IMR-90 (cell line): ENCODE measurements around the gene DDX46. TPM values are rescaled to one million over a fixed set of nuclear protein-coding genes. Genes with fewer than 3 reads are reported as not detected.
"Not testable (repeated sequence)": the region's sequence is repeated elsewhere in the genome, so short reads cannot be mapped to it uniquely, and the experiment has no call there.

ENCODE experiments used
- ATAC-seq: fragments of 200-7000 bp; cut with Tn5 transposase; 2 replicates; pipeline ENCODE4 v1.9.1; 2020; ENCODE audit warnings: low read depth, mild to moderate bottlenecking, moderate library complexity
- BruUV-seq: library from RNA; stranded (reverse); fragments of 400-500 nt; replicated peaks from 2 replicates; lab custom pipeline; 2021; lab: Mats Ljungman, UMichigan
- CTCF ChIA-PET: fragments of 300-600 bp; formaldehyde crosslinking; extraction: SDS; loops from one replicate; lab custom pipeline; 2021; ENCODE audit warnings: antibody characterized with exemption; lab: Yijun Ruan, JAX
- POLR2A ChIA-PET: fragments of 300-600 bp; sonication (Branson Sonifier 250); formaldehyde crosslinking; loops from one replicate; lab custom pipeline; 2022; ENCODE audit warnings: antibody characterized with exemption; ENCODE audit not compliant: unreplicated experiment; lab: Charles Lee
- DNase-seq: peaks from one replicate; pipeline ENCODE4 v3.0.0; 2013
- H2AFZ ChIP-seq: replicated peaks from 2 replicates; pipeline ENCODE3; 2013; ENCODE audit warnings: low read length, mild to moderate bottlenecking; ENCODE audit not compliant: poor library complexity
- H2AK5ac ChIP-seq: 2 replicates; pipeline ENCODE4 v1.6.1; 2013; ENCODE audit warnings: low read depth, low read length, inconsistent platforms
- H2AK9ac ChIP-seq: replicated peaks from 2 replicates; pipeline ENCODE3; 2013; ENCODE audit warnings: mild to moderate bottlenecking, low read depth, low read length, moderate library complexity; ENCODE audit not compliant: poor library complexity
- H2BK120ac ChIP-seq: 2 replicates; pipeline ENCODE4 v1.6.1; 2013; ENCODE audit warnings: low read depth, low read length, inconsistent platforms
- H2BK15ac ChIP-seq: 3 replicates; pipeline ENCODE4 v1.6.1; 2013; ENCODE audit warnings: low read depth, low read length, inconsistent platforms
- H2BK20ac ChIP-seq: 2 replicates; pipeline ENCODE4 v1.6.1; 2013; ENCODE audit warnings: low read depth, mild to moderate bottlenecking, inconsistent platforms, low read length, moderate library complexity
- H2BK5ac ChIP-seq: 2 replicates; pipeline ENCODE4 v1.6.1; 2013; ENCODE audit warnings: mild to moderate bottlenecking, low read depth, low read length, inconsistent platforms; ENCODE audit not compliant: poor library complexity, severe bottlenecking
- H3K14ac ChIP-seq: replicated peaks from 2 replicates; pipeline ENCODE4 v1.6.1; 2013; ENCODE audit warnings: low read depth, low read length, inconsistent platforms
- H3K18ac ChIP-seq: 2 replicates; pipeline ENCODE4 v1.6.1; 2013; ENCODE audit warnings: low read depth, low read length, control low read depth
- H3K23ac ChIP-seq: 2 replicates; pipeline ENCODE4 v1.6.1; 2013; ENCODE audit warnings: low read depth, low read length, inconsistent platforms
- H3K27ac ChIP-seq: 2 replicates; pipeline ENCODE4 v1.5.1; 2013; ENCODE audit warnings: mild to moderate bottlenecking, control low read depth, low read length; ENCODE audit not compliant: insufficient read depth
- H3K27me3 ChIP-seq: 2 replicates; pipeline ENCODE4 v1.6.1; 2013; ENCODE audit warnings: low read length; ENCODE audit not compliant: control insufficient read depth, insufficient read depth
- H3K36me3 ChIP-seq: 2 replicates; pipeline ENCODE4 v1.6.1; 2013; ENCODE audit warnings: low read length, mixed read lengths; ENCODE audit not compliant: control insufficient read depth, insufficient read depth
- H3K4ac ChIP-seq: 2 replicates; pipeline ENCODE4 v1.6.1; 2013; ENCODE audit warnings: low read depth, low read length, inconsistent platforms
- H3K4me1 ChIP-seq: 2 replicates; pipeline ENCODE4 v1.6.1; 2013; ENCODE audit warnings: low read length, mixed read lengths; ENCODE audit not compliant: control insufficient read depth, insufficient read depth
- H3K4me2 ChIP-seq: 2 replicates; pipeline ENCODE4 v1.6.1; 2013; ENCODE audit warnings: low read depth, mild to moderate bottlenecking, control low read depth, low read length, moderate library complexity
- H3K4me3 ChIP-seq: 2 replicates; pipeline ENCODE4 v1.5.1; 2013; ENCODE audit warnings: low read depth, mild to moderate bottlenecking, control low read depth, low read length, moderate library complexity; ENCODE audit not compliant: insufficient read depth
- H3K56ac ChIP-seq: 2 replicates; pipeline ENCODE4 v1.6.1; 2013; ENCODE audit warnings: low read length, inconsistent platforms; ENCODE audit not compliant: insufficient read depth; ENCODE audit errors: extremely low read depth
- H3K79me1 ChIP-seq, 2 experiments: 2 replicates each; pipeline ENCODE4 v1.6.1; 2013; ENCODE audit warnings: low read length in 2 of 2, inconsistent platforms in 1 of 2, low read depth in 1 of 2
- H3K9ac ChIP-seq: 2 replicates; pipeline ENCODE4 v1.6.1; 2013; ENCODE audit warnings: low read depth, low read length, control low read depth
- H3K9me1 ChIP-seq: 2 replicates; pipeline ENCODE4 v1.6.1; 2013; ENCODE audit warnings: low read length, inconsistent platforms; ENCODE audit not compliant: insufficient read depth
- H3K9me3 ChIP-seq: 2 replicates; pipeline ENCODE4 v1.6.1; 2013; ENCODE audit warnings: low read length; ENCODE audit not compliant: control insufficient read depth, insufficient read depth
- H4K20me1 ChIP-seq: 2 replicates; pipeline ENCODE4 v1.6.1; 2013; ENCODE audit warnings: low read length, inconsistent platforms; ENCODE audit not compliant: insufficient read depth
- H4K5ac ChIP-seq: 2 replicates; pipeline ENCODE4 v1.6.1; 2013; ENCODE audit warnings: mild to moderate bottlenecking, low read depth, low read length, control low read depth
- H4K8ac ChIP-seq, 2 experiments: 2 replicates each; pipeline ENCODE4 v1.6.1; 2013; ENCODE audit warnings: low read depth in 2 of 2, low read length in 2 of 2, control low read depth in 1 of 2, inconsistent platforms in 1 of 2
- H4K91ac ChIP-seq: 2 replicates; pipeline ENCODE4 v1.6.1; 2013; ENCODE audit warnings: low read depth, low read length, inconsistent platforms; ENCODE audit not compliant: insufficient read depth
- WGBS, 2 experiments: methylation state at CpG; one replicate each; pipeline versions ENCODE4 v1.1.5 to v1.1.7; 2013; ENCODE audit warnings: missing lambda C conversion rate in 2 of 2; ENCODE audit not compliant: insufficient read length in 1 of 2; ENCODE audit errors: extremely low coverage in 2 of 2; 5-methylcytosine and 5-hydroxymethylcytosine counted together
- dilution Hi-C: fragments of 300-500 bp; cut with HindIII; formaldehyde crosslinking; loops from one replicate; pipeline ENCODE4 v1.14.3; 2018; ENCODE audit warnings: low sequenced_read_pairs; ENCODE audit not compliant: unreplicated experiment
- in situ Hi-C: fragments of 300-500 bp; cut with MboI; formaldehyde crosslinking; loops from 3 replicates; pipeline ENCODE4 v1.14.3; 2019; ENCODE audit warnings: low sequenced_read_pairs, inconsistent platforms, mixed read lengths
- intact Hi-C: fragments of 100-400 bp; cut with micrococcal nuclease; formaldehyde crosslinking; loops from 2 replicates; pipeline ENCODE4 v1.10.0; 2022
- polyA plus RNA-seq, 3 experiments: library from polyadenylated mRNA; depleted of rRNA; stranded (reverse); fragments of >200 nt; gene quantifications; 2 replicates each; pipeline ENCODE4 v1.2.3, GENCODE V29; 2012; ENCODE audit warnings: low replicate concordance in 1 of 3
- total RNA-seq: library from RNA; depleted of rRNA; stranded (reverse); fragments of >200 nt; gene quantifications from 2 replicates; pipeline ENCODE4 v1.2.3, GENCODE V29; 2012

Gene DDX46
- total and polyA plus RNA-seq, 2 of the 4 experiments (the other 2 are of a cell fraction) = 22.5 to 26.0 TPM

DNA sequence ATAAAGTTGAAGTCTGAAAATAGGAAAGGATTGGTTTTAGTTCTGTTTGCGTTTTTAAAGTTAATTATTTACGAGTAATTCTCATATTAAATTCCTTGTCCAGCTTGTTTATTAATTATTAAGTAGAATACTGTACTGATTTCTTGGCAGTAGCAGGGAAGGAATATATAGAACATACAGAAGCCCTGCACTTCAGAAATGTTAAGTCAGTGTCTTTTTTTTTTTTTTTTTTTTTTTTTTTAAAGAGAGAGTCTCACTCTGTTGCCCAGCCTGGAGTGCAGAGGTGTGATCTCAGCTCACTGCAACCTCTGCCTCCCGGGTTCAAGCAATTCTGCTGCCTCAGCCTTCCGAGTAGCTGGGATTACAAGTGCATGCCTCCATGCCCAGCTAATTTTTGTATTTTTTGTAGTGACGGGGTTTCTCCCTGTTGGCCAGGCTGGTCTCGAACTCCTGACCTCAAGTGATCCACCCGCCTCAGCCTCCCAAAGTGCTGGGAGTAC lies 90.9 kb downstream of the DDX46 start:
- ATAC-seq, intact Hi-C loops, H4K8ac ChIP-seq, H3K56ac ChIP-seq, H3K4ac ChIP-seq, H4K5ac ChIP-seq, H4K91ac ChIP-seq, CTCF ChIA-PET, H3K9me3 ChIP-seq, H3K14ac ChIP-seq, in situ Hi-C loops, H3K4me3 ChIP-seq, H2AFZ ChIP-seq, H2BK15ac ChIP-seq, dilution Hi-C loops, H2AK5ac ChIP-seq, H2BK5ac ChIP-seq, H3K9me1 ChIP-seq, H3K9ac ChIP-seq, H2BK120ac ChIP-seq, H2AK9ac ChIP-seq, H3K18ac ChIP-seq, H3K4me2 ChIP-seq, H3K23ac ChIP-seq, DNase-seq, H3K27me3 ChIP-seq, H3K27ac ChIP-seq, BruUV-seq, H2BK20ac ChIP-seq: not testable (repeated sequence)
- Histone ChIP-seq H3K79me1 (peaks cover 4 to 53% of the 10 kb centered on the region in 2 experiments), H3K36me3 (peaks cover 16% of the 10 kb centered on the region), H3K4me1 (peaks cover 13% of the 10 kb centered on the region), H4K20me1 (peaks cover 49% of the 10 kb centered on the region; the same call in 1 of the 2 replicates)
- no CpG with 5 or more reads among the region's 7 CpGs for WGBS, 2 experiments
- POLR2A ChIA-PET = interaction anchor here (1.0 to 1.2 kb wide), 2 partner anchors 8 to 16 kb away, joined by 3 read pairs; no protein-coding TSS in a partner anchor
